Measurements from ENCODE around the gene FLYWCH1.
"Not testable (repeated sequence)": the region's sequence is repeated elsewhere in the genome, so short reads cannot be mapped to it uniquely, and the experiment has no call there.

FLYWCH1 gene

DNA sequence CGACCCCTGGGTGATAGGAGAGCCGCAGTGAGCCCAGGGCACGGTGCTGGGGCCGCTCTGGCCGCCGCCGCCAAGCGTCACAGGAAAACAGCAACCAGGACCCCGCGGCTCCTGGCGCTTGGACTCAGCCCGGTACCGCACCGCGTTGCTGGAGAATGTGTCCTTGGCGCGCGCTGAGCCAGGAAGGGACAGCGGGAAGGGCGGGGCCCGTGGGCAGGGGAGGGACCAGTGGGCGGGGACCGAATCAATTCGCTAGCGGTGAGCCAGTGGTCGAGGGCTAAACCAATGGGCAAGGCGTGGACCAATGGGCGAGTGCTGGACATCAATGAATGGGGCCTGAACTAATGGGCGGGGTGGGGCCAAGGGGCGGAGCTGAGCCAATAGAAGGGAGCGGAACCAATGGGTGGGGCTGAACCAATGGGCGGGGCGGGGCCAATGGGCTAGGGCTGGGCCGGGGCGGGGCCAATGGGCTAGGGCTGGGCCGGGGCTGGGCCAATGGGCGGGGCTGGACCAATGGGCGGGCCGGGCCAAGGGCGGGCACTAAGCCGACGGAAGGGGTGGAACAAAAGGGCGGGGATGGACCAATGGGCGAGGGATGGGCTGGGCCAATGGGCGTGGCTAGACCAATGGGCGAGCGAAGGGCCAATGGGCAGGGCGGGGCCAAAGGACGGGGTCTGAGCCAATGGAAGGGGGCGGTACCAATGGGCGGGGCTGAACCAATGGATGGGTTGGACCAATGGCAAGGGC is 6.3 kb upstream of the FLYWCH1 start:
- in situ Hi-C loops (cut with HindIII; ENCODE audit: low sequenced_read_pairs) = no loop called here
- peak overlapping the region; percentile 72 for H3K4me3 ChIP-seq (ENCODE audit: low read depth, low read length)
- TF ChIP-seq, protein P1, sequence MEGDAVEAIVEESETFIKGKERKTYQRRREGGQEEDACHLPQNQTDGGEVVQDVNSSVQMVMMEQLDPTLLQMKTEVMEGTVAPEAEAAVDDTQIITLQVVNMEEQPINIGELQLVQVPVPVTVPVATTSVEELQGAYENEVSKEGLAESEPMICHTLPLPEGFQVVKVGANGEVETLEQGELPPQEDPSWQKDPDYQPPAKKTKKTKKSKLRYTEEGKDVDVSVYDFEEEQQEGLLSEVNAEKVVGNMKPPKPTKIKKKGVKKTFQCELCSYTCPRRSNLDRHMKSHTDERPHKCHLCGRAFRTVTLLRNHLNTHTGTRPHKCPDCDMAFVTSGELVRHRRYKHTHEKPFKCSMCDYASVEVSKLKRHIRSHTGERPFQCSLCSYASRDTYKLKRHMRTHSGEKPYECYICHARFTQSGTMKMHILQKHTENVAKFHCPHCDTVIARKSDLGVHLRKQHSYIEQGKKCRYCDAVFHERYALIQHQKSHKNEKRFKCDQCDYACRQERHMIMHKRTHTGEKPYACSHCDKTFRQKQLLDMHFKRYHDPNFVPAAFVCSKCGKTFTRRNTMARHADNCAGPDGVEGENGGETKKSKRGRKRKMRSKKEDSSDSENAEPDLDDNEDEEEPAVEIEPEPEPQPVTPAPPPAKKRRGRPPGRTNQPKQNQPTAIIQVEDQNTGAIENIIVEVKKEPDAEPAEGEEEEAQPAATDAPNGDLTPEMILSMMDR (IDR thresholded peaks at IDR 0.05; ENCODE audit: low read depth, low read length) = no peak
- peak; percentile 99 for DNase-seq (ENCODE audit: low read depth, low spot score)

DNA sequence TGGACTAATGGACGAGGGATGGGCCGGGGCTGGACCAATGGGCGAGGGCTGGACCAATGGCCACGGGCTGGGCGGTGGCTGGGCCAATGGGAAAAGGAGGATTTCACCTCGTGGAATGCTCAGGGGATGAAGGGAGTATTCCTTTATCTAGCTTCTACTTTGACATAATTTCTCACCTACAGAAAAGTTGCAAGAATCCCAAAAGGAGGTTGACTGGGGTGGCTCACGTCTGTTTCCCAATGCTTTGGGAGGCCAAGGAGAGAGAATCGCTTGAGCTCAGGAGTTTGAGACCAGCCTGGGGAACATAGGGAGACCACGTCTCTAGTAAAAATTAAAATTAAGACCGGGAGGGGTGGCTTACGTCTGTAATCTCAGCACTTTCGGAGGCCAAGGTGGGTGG is 5.7 kb upstream of the FLYWCH1 start:
- DNase-seq (ENCODE audit: low read depth, low spot score) = no peak

DNA sequence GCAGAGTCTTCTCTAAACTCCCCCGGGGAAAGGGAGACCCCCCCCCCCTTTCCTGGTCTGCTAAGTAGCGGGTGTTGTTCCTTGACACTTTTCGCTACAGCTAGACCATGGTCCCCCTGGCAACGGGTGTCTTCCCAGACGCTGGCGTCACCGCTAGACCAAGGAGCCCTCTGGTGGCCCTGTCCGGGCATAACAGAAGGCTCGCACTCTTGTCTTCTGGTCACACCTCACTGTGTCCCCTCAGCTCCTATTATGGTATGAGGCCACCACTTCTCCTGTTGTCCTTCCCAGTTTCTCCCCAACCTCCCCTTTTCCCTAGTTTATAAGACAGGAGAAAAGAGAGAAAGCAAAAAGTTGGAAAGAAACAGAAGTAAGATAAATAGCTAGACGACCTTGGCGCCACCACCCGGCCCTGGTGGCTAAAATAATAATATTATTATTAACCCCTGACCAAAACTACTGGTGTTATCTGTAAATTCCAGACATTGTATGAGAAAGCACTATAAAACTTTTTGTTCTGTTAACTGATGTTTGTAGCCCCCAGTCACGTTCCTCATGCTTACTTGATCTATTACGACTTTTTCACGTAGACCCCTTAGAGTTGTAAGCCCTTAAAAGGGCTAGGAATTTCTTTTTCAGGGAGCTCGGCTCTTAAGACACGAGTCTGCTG is 4.5 kb upstream of the FLYWCH1 start:
- H3K4me3 ChIP-seq (ENCODE audit: low read depth, low read length); in situ Hi-C loops (cut with HindIII; ENCODE audit: low sequenced_read_pairs): not testable (repeated sequence)
- peak; percentile 41 for DNase-seq (ENCODE audit: low read depth, low spot score)
- TF ChIP-seq, protein P1 (IDR thresholded peaks at IDR 0.05; ENCODE audit: low read depth, low read length) = peak; percentile 44

More for the DNA sequence above, 5.7 kb upstream of the FLYWCH1 start:
- in situ Hi-C loops (cut with HindIII; ENCODE audit: low sequenced_read_pairs) = no loop called here
- no peak overlapping the region for H3K4me3 ChIP-seq (ENCODE audit: low read depth, low read length)
- TF ChIP-seq, protein P1 (IDR thresholded peaks at IDR 0.05; ENCODE audit: low read depth, low read length) = no peak

DNA sequence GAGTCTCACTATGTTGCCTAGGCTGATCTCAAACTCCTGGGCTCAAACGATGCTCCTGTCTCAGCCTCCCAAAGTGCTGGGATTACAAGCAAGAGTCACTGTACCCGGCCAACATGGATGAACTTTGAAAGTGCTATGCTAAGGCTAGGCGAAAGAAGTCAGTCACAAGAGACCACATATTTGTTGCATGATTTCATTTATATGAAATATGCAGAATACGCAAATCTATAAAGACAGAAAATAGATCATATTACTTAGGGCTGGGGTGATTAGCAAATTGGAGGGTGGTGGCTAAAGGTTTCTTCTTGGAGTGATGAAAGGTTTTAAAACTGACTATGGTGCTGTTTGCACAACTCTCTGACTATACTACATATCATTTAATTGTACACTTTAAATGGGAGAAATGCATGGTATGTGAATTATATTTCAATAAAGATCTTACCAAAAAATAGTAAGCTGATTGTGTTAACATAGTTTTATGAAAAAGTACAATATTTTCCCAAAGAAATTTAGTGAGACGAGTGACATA is 1.2 kb upstream of the FLYWCH1 start:
- H3K4me3 ChIP-seq (ENCODE audit: low read depth, low read length) = no peak overlapping the region
- TF ChIP-seq, protein P1 (IDR thresholded peaks at IDR 0.05; ENCODE audit: low read depth, low read length) = no peak
- DNase-seq (ENCODE audit: low read depth, low spot score) = no peak
- in situ Hi-C loops (cut with HindIII; ENCODE audit: low sequenced_read_pairs) = no loop called here

DNA sequence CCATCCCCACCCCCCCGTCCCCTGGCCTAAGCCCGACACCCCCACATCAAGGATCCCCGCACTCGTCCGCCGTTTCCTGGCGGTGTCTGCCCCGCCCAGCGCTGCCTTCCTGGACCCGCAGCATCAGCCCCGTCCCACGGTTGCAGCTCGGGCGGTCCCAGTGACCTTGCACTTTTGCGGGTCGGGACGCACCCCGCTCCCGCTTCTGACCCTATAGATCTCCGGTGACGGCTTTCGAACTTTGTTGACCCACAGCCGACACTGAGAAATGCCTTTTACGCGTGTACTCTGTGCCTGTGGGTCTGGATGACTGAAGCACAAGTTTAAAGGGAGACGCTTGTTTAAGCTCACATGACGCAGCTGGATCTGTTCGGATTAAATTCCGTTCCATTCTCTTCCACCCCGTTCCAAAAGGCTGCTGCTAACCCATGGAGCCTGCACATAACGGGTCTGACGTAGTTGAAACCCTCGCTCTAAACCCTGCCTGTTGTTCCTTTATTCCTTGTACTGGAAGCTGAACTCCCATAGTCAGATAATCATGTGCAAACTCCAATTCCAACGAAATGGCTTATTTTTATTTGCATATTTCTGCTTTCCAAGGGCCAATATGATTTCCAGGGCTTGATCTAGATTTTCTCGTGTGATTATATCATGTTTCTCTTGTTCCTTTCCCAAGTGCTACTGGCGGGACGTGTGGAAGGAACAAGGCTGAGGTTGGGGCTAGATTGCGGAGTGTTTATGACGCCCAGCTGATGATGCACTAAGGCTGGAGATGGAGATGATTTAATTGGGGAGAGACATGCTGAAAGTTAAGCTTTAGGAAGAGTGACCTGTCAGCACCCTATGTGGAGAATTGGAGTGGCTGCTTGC is 834 bp downstream of the FLYWCH1 start:
- in situ Hi-C loops (cut with HindIII; ENCODE audit: low sequenced_read_pairs) = no loop called here
- H3K4me3 ChIP-seq (ENCODE audit: low read depth, low read length) = peak overlapping the region; percentile 87
- TF ChIP-seq, protein P1 (IDR thresholded peaks at IDR 0.05; ENCODE audit: low read depth, low read length) = no peak
- peak; percentile 67 for DNase-seq (ENCODE audit: low read depth, low spot score)

DNA sequence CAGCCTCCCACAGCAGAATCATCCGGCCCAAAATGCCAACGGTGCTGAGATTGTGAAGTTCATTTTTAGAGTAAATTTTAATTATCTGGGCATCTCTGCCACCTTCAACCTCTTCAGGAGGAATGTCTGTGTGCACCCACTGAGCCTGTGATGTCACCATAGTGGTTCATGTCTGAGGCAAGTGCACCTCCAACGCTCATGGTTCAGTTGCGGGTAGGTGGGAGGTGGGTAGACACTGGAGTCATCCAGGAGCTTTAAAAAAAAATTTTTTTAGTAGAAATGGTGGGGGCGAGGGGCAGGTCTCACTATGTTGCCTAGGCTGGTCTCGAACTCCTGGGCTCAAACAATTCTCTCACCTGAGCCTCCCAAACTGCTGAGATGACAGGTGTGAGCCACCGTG is 1.9 kb downstream of the FLYWCH1 start:
- TF ChIP-seq, protein P1 (IDR thresholded peaks at IDR 0.05; ENCODE audit: low read depth, low read length) = no peak
- no peak overlapping the region for H3K4me3 ChIP-seq (ENCODE audit: low read depth, low read length)
- in situ Hi-C loops (cut with HindIII; ENCODE audit: low sequenced_read_pairs) = no loop called here
- no peak for DNase-seq (ENCODE audit: low read depth, low spot score)

Data from astrocyte of the spinal cord (primary cell).